Measurements from ENCODE around the gene SDHB. TPM values are rescaled to one million over a fixed set of nuclear protein-coding genes. Genes with fewer than 3 reads are reported as not detected.

Gene SDHB
- polyA plus RNA-seq, 1 of the 3 experiments (the other 2 are of a cell fraction) = 128 TPM

DNA sequence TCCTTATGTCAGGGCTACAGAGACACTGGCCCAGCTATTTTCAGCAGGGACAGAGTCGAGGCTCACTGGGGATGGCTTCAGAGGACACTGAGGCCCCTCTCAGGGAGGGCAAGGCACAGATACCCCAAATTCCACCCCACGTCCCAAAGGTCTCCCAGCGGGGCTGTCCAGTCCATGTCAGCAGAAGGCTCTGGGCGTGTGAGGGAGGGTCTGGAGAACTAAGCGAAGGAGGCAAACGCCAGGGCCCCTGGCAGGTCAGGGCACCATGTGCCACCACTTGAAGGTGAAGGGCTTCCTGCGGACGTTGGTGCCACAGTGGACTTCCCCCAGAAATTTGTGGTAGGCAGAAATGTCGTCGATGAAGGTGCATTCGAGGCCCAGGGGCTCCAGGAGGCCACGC is 15.0 kb upstream of the SDHB start:
- no peak overlapping the region for H3K4me2 ChIP-seq
- no peak overlapping the region for H2AFZ ChIP-seq (ENCODE audit: low read depth)
- no peak overlapping the region for H3K9ac ChIP-seq
- WGBS (ENCODE audit: low lambda C conversion rate) = 40% methylated on average over 10 of the region's 12 CpGs
- no peaks in the 10 kb centered on the region for H3K9me3 ChIP-seq
- no peak overlapping the region for H3K27ac ChIP-seq (ENCODE audit: low read depth in 2 of 2, low read length in 1 of 2)
- TF ChIP-seq SIN3A (IDR thresholded peaks at IDR 0.05; ENCODE audit: borderline replicate concordance, low read depth, low read length) (no peak), FOSL2 (IDR thresholded peaks at IDR 0.05; ENCODE audit: borderline replicate concordance, low read depth) (no peak), RFX5 (IDR thresholded peaks at IDR 0.05; ENCODE audit: low read length) (no peak), GABPA (IDR thresholded peaks at IDR 0.05; ENCODE audit: low read depth) (no peak), NRF1 (IDR thresholded peaks at IDR 0.05; ENCODE audit: low read depth, low read length) (no peak), MXI1 (IDR thresholded peaks at IDR 0.05; ENCODE audit: low read depth, low read length) (no peak)
- H3K4me3 ChIP-seq (ENCODE audit: low read depth in 2 of 2, low read length in 1 of 2) = no peak overlapping the region
- no peaks in the 10 kb centered on the region for H4K20me1 ChIP-seq (ENCODE audit: insufficient read depth)
- no peaks in the 10 kb centered on the region for H3K79me2 ChIP-seq (ENCODE audit: insufficient read depth)
- no peaks in the 10 kb centered on the region for H3K9me2 ChIP-seq
- POLR2A ChIA-PET = no interaction called here
- peaks cover 4% of the 10 kb centered on the region for H3F3A ChIP-seq (replicated peaks; ENCODE audit: insufficient read depth)
- no peaks in the 10 kb centered on the region for H3K27me3 ChIP-seq (ENCODE audit: insufficient read depth)
- no peaks in the 10 kb centered on the region for H3K4me1 ChIP-seq (ENCODE audit: control insufficient read depth in 1 of 2, insufficient read depth in 2 of 2, low read depth in 1 of 2, low read length in 1 of 2)
- CTCF ChIA-PET = interaction anchor here (1.2 kb wide), 1 partner anchor 51 kb away, joined by 3 read pairs; no protein-coding TSS in a partner anchor
- H3K36me3 ChIP-seq (replicated peaks in 1 of 2; ENCODE audit: control insufficient read depth in 1 of 2, insufficient read depth in 2 of 2, low read length in 1 of 2) = no peaks in the 10 kb centered on the region
- DNase-seq = no peak

DNA sequence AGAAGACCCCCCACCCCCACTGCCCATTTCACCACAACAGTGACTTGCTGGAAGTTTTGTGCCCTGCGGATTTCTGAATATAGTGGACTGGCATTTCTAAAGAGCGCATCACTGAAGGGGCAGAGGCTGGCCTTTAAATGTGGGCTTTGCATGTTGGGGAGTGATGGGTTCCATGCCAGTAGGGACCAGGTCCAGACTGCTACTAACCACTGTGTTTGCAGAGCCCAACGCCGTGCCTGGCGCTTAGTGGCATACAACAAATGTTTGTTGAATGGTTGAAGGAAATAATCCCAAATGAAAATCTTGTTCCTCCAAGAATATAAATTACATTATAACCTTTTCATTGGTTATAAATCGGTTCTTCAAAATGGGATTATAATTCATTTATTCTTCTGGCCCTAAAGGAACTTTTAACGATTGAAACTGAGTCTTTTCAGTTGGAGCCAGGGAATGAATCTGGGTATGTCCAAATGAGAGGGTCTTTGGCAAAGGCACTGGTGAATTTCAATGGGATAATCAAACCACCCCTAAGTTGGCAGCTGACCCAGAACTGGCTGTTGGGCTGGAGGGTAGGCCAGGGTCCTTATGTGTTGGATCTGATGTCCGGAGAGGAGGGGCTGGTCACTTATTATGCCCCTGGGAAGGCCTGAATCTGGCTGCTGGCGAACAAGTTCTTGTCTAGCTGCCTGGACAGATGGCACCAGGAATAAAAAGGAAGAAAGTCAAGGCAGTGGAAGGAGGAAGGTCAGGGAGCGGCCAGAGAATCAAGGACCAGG is 13.8 kb upstream of the SDHB start:
- ChIA-PET POLR2A (no interaction called here), CTCF (no interaction called here)
- H3K79me2 ChIP-seq (ENCODE audit: insufficient read depth) = no peaks in the 10 kb centered on the region
- H3K9me2 ChIP-seq = no peaks in the 10 kb centered on the region
- no peaks in the 10 kb centered on the region for H4K20me1 ChIP-seq (ENCODE audit: insufficient read depth)
- no peaks in the 10 kb centered on the region for H3K27me3 ChIP-seq (ENCODE audit: insufficient read depth)
- H3K4me2 ChIP-seq = no peak overlapping the region
- H3K4me3 ChIP-seq (ENCODE audit: low read depth in 2 of 2, low read length in 1 of 2) = no peak overlapping the region
- no peaks in the 10 kb centered on the region for H3K36me3 ChIP-seq (replicated peaks in 1 of 2; ENCODE audit: control insufficient read depth in 1 of 2, insufficient read depth in 2 of 2, low read length in 1 of 2)
- no peak overlapping the region for H3K9ac ChIP-seq
- H3F3A ChIP-seq (replicated peaks; ENCODE audit: insufficient read depth) = peaks cover 14% of the 10 kb centered on the region
- H3K9me3 ChIP-seq = no peaks in the 10 kb centered on the region
- H3K4me1 ChIP-seq (ENCODE audit: control insufficient read depth in 1 of 2, insufficient read depth in 2 of 2, low read depth in 1 of 2, low read length in 1 of 2) = no peaks in the 10 kb centered on the region
- 53% methylated on average over 10 of the region's 10 CpGs for WGBS (ENCODE audit: low lambda C conversion rate)
- no peak overlapping the region for H2AFZ ChIP-seq (ENCODE audit: low read depth)
- DNase-seq = no peak
- no peak overlapping the region for H3K27ac ChIP-seq (ENCODE audit: low read depth in 2 of 2, low read length in 1 of 2)
- TF ChIP-seq, protein P1, sequence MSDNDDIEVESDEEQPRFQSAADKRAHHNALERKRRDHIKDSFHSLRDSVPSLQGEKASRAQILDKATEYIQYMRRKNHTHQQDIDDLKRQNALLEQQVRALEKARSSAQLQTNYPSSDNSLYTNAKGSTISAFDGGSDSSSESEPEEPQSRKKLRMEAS (IDR thresholded peaks at IDR 0.05; ENCODE audit: low read depth) = no peak
- TF ChIP-seq GATA2 (CRISPR knock-in tag; IDR thresholded peaks at IDR 0.05) = no peak
- TF ChIP-seq, protein P2, sequence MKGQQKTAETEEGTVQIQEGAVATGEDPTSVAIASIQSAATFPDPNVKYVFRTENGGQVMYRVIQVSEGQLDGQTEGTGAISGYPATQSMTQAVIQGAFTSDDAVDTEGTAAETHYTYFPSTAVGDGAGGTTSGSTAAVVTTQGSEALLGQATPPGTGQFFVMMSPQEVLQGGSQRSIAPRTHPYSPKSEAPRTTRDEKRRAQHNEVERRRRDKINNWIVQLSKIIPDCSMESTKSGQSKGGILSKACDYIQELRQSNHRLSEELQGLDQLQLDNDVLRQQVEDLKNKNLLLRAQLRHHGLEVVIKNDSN (IDR thresholded peaks at IDR 0.05; ENCODE audit: borderline replicate concordance, low read depth) = no peak
- TF ChIP-seq, protein P3, sequence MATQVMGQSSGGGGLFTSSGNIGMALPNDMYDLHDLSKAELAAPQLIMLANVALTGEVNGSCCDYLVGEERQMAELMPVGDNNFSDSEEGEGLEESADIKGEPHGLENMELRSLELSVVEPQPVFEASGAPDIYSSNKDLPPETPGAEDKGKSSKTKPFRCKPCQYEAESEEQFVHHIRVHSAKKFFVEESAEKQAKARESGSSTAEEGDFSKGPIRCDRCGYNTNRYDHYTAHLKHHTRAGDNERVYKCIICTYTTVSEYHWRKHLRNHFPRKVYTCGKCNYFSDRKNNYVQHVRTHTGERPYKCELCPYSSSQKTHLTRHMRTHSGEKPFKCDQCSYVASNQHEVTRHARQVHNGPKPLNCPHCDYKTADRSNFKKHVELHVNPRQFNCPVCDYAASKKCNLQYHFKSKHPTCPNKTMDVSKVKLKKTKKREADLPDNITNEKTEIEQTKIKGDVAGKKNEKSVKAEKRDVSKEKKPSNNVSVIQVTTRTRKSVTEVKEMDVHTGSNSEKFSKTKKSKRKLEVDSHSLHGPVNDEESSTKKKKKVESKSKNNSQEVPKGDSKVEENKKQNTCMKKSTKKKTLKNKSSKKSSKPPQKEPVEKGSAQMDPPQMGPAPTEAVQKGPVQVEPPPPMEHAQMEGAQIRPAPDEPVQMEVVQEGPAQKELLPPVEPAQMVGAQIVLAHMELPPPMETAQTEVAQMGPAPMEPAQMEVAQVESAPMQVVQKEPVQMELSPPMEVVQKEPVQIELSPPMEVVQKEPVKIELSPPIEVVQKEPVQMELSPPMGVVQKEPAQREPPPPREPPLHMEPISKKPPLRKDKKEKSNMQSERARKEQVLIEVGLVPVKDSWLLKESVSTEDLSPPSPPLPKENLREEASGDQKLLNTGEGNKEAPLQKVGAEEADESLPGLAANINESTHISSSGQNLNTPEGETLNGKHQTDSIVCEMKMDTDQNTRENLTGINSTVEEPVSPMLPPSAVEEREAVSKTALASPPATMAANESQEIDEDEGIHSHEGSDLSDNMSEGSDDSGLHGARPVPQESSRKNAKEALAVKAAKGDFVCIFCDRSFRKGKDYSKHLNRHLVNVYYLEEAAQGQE (IDR thresholded peaks at IDR 0.05; ENCODE audit: low read depth, low read length) = no peak
- TF ChIP-seq, protein P4, sequence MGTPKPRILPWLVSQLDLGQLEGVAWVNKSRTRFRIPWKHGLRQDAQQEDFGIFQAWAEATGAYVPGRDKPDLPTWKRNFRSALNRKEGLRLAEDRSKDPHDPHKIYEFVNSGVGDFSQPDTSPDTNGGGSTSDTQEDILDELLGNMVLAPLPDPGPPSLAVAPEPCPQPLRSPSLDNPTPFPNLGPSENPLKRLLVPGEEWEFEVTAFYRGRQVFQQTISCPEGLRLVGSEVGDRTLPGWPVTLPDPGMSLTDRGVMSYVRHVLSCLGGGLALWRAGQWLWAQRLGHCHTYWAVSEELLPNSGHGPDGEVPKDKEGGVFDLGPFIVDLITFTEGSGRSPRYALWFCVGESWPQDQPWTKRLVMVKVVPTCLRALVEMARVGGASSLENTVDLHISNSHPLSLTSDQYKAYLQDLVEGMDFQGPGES (IDR thresholded peaks at IDR 0.05; ENCODE audit: low read depth, low read length) = no peak
- no peak for TF ChIP-seq POLR2AphosphoS5 (IDR thresholded peaks at IDR 0.05; ENCODE audit: low read depth, low read length)
- TF ChIP-seq TCF12 (IDR thresholded peaks at IDR 0.05) = no peak
- no peak for TF ChIP-seq FOXM1 (IDR thresholded peaks at IDR 0.05; ENCODE audit: low read depth)
- no peak for TF ChIP-seq MEF2A (IDR thresholded peaks at IDR 0.05; ENCODE audit: borderline replicate concordance, low read depth)
- no peak for TF ChIP-seq RFX5 (IDR thresholded peaks at IDR 0.05; ENCODE audit: low read length)
- TF ChIP-seq YY1 (IDR thresholded peaks at IDR 0.05; ENCODE audit: low read depth) = no peak
- no peak for TF ChIP-seq ELF1 (IDR thresholded peaks at IDR 0.05)
- no peak for TF ChIP-seq NRF1 (IDR thresholded peaks at IDR 0.05; ENCODE audit: low read depth, low read length)
- TF ChIP-seq SMC3 (IDR thresholded peaks at IDR 0.05; ENCODE audit: low read depth, low read length) = no peak
- TF ChIP-seq RAD21 (IDR thresholded peaks at IDR 0.05; ENCODE audit: low read length) = no peak
- TF ChIP-seq TAF1 (IDR thresholded peaks at IDR 0.05; ENCODE audit: borderline replicate concordance, low read depth, low read length) = no peak
- TF ChIP-seq, protein P5, sequence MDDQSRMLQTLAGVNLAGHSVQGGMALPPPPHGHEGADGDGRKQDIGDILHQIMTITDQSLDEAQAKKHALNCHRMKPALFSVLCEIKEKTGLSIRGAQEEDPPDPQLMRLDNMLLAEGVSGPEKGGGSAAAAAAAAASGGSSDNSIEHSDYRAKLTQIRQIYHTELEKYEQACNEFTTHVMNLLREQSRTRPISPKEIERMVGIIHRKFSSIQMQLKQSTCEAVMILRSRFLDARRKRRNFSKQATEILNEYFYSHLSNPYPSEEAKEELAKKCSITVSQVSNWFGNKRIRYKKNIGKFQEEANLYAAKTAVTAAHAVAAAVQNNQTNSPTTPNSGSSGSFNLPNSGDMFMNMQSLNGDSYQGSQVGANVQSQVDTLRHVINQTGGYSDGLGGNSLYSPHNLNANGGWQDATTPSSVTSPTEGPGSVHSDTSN (IDR thresholded peaks at IDR 0.05) = no peak
